ENCODE results near the gene DHRS13.

The DHRS13 gene

DNA sequence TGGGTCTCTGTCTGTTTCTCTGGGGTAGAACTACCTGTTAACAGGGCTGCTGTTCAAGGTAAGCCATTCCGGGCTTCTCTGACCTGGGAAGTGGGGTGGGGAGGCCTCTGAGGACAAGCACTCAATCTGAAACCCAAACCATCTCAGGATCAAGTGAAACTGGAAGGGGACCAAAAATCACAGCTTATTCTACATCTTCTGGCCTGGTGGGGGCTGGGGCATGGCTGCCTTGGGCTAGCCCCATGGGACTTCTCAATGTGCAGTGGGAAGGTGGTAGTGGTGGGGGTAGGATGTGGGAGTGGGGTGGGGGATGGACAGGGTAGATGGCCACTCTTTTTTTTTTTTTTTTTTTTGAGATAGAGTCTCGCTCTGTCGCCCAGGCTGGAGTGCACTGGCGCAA, 10.9 kb downstream of the DHRS13 start:
- TF ChIP-seq, protein P1, sequence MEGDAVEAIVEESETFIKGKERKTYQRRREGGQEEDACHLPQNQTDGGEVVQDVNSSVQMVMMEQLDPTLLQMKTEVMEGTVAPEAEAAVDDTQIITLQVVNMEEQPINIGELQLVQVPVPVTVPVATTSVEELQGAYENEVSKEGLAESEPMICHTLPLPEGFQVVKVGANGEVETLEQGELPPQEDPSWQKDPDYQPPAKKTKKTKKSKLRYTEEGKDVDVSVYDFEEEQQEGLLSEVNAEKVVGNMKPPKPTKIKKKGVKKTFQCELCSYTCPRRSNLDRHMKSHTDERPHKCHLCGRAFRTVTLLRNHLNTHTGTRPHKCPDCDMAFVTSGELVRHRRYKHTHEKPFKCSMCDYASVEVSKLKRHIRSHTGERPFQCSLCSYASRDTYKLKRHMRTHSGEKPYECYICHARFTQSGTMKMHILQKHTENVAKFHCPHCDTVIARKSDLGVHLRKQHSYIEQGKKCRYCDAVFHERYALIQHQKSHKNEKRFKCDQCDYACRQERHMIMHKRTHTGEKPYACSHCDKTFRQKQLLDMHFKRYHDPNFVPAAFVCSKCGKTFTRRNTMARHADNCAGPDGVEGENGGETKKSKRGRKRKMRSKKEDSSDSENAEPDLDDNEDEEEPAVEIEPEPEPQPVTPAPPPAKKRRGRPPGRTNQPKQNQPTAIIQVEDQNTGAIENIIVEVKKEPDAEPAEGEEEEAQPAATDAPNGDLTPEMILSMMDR (IDR thresholded peaks at IDR 0.05; ENCODE audit: insufficient read depth, low read length, missing control alignments): no peak
- H3K4me3 ChIP-seq (ENCODE audit: low read depth, low read length): no peak overlapping the region
- ChIA-PET CTCF (interaction anchor here (0.9 to 5.0 kb wide), 4 partner anchors 24 to 143 kb away, joined by 3 to 26 read pairs (median 3); no protein-coding TSS in a partner anchor), POLR2A (no interaction called here)
- DNase-seq (ENCODE audit: low read depth, low spot score): no peak

DNA sequence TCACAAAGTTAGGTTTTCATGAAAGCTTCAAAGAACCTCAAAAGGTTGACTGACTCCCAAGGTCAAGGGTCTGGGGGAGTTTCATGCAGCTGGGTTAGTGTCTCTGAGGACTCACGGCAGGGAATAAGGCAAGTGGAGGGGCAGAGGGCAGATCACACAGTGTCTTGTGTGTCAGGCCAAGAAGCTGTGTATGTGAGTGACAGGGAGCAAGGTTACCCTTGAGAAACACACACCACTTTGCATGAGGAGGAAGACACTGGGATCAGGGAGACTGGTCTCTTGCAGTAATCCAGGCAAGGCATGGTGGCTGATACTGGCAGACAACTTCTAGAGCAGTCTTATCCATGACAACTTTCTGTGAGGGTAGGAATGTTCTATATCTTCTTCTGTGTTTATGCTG, 11.7 kb downstream of the DHRS13 start:
- TF ChIP-seq, protein P1 (IDR thresholded peaks at IDR 0.05; ENCODE audit: insufficient read depth, low read length, missing control alignments): no peak
- H3K4me3 ChIP-seq (ENCODE audit: low read depth, low read length): no peak overlapping the region
- no peak for DNase-seq (ENCODE audit: low read depth, low spot score)
- POLR2A ChIA-PET: no interaction called here
- CTCF ChIA-PET: interaction anchor here (0.9 to 5.0 kb wide), 3 partner anchors 25 to 142 kb away, joined by 3 to 26 read pairs (median 3); no protein-coding TSS in a partner anchor

DNA sequence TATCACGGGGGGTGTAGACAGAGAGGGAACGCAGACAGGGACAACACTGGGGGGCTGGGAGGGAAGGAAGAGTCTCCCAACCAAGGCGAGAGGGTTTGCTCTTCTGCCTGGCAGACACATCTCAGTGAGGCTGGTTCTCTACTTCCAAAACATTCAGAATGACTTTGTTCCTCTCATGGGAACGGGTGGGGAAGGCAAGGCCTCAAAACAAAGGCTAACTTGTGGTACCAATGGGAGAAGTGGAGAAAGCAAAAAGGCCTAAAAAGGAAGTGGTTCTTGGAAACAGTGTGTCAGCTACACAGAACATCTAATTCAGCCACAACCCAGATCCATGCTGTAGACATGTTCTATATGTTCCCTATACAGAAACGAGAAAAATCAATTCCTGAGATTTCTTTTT, 12.9 kb downstream of the DHRS13 start:
- DNase-seq (ENCODE audit: low read depth, low spot score): no peak
- CTCF ChIA-PET: interaction anchor here (1.1 to 5.0 kb wide), 3 partner anchors 11 to 126 kb away, joined by 3 to 26 read pairs (median 5); no protein-coding TSS in a partner anchor
- POLR2A ChIA-PET: interaction anchor here (0.6 kb wide), 1 partner anchor 85 kb away, joined by 3 read pairs; no protein-coding TSS in a partner anchor
- TF ChIP-seq, protein P1 (IDR thresholded peaks at IDR 0.05; ENCODE audit: insufficient read depth, low read length, missing control alignments): no peak
- no peak overlapping the region for H3K4me3 ChIP-seq (ENCODE audit: low read depth, low read length)

DNA sequence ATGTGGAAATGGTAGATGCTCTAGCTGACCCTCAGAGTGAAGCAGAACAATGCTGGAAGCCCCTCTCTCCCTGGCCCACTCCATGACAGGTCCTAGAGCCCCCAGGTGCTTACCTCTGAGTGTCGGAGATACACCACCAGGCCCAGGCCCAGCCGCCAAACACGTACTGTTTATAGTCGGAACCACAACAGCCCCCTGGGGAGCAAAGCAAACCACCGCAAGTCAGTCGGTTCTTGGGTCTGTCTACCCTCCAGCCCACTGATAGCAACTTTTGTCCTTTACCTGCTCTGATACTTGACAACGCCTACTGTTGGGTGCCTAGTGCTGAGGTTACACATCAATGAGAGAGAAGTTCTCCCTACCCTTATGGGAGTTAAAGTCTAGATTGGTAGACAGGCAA, 14.0 kb downstream of the DHRS13 start:
- ChIA-PET POLR2A (no interaction called here), CTCF (interaction anchor here (1.4 to 1.9 kb wide), 2 partner anchors 10 to 13 kb away, joined by 3 to 5 read pairs; partner anchors contain the start of gene DHRS13)
- no peak for DNase-seq (ENCODE audit: low read depth, low spot score)
- TF ChIP-seq, protein P1 (IDR thresholded peaks at IDR 0.05; ENCODE audit: insufficient read depth, low read length, missing control alignments): no peak
- H3K4me3 ChIP-seq (ENCODE audit: low read depth, low read length): no peak overlapping the region

DNA sequence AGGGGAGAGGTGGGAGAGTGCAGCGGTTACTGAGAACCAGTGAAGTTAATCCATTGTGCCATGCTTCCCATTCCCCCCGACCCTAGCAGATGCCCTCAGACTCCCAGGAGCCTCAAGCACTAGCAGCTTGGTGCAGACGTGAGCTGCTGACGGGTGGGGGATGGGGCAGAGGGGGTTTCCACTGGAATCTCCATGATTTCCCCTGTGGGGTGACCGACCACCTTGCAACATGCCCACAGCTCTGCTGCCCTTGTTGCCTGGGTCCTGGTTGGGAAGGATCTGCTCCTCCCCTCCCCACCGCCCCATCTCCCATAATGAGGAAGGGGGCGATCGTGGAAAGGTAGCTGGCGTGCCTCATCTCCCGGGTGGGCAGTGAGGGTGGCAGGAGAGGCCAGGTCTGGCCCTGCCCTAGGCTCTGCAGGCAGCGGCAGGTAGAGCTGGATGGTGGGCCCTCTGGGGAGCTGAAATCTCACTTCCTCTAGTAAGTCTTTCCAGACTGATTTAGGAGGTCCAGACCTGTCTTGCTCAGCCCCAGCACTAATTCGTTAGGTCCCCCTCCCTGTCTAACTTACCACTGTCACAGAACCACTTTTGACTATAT, 14.9 kb downstream of the DHRS13 start:
- TF ChIP-seq, protein P1 (IDR thresholded peaks at IDR 0.05; ENCODE audit: insufficient read depth, low read length, missing control alignments): no peak
- ChIA-PET CTCF (interaction anchor here (1.0 to 1.9 kb wide), 2 partner anchors 9 to 14 kb away, joined by 3 to 5 read pairs; partner anchors contain the start of gene DHRS13), POLR2A (no interaction called here)
- no peak overlapping the region for H3K4me3 ChIP-seq (ENCODE audit: low read depth, low read length)
- no peak for DNase-seq (ENCODE audit: low read depth, low spot score)

DNA sequence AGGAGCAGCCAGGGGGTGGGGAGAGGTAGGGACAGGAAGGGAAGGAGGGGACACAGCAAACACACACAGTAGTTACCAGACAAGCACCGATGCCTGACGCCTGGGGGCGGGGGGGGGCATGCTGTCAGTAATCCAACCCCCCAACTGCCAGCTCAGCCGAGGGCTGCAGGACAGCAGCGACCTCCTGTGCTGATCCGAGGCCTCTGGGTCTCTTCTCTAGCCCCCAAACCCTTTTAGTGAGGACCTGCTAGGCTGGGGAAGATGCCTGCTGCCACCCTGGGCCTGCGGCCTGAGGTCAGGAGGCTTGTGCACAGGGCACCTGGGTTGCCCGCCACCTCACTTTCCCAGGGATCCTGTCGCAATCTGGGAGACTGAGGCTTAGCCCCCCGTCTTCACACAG, 16.9 kb downstream of the DHRS13 start:
- CTCF ChIA-PET: no interaction called here
- no peak for DNase-seq (ENCODE audit: low read depth, low spot score)
- POLR2A ChIA-PET: no interaction called here

More for the DNA sequence above, 16.9 kb downstream of the DHRS13 start:
- H3K4me3 ChIP-seq (ENCODE audit: low read depth, low read length): no peak overlapping the region
- TF ChIP-seq, protein P1 (IDR thresholded peaks at IDR 0.05; ENCODE audit: insufficient read depth, low read length, missing control alignments): no peak
